ENCODE data around the gene LUC7L3. TPM values are rescaled to one million over a fixed set of nuclear protein-coding genes. Genes with fewer than 3 reads are reported as not detected.
A peak's percentile ranks its signal among the peaks of the same experiment; 100 is the strongest.

Gene LUC7L3
- total RNA-seq, 4 donors from 2014 or later = 18.0 to 95.2 (median 31.5) TPM

DNA sequence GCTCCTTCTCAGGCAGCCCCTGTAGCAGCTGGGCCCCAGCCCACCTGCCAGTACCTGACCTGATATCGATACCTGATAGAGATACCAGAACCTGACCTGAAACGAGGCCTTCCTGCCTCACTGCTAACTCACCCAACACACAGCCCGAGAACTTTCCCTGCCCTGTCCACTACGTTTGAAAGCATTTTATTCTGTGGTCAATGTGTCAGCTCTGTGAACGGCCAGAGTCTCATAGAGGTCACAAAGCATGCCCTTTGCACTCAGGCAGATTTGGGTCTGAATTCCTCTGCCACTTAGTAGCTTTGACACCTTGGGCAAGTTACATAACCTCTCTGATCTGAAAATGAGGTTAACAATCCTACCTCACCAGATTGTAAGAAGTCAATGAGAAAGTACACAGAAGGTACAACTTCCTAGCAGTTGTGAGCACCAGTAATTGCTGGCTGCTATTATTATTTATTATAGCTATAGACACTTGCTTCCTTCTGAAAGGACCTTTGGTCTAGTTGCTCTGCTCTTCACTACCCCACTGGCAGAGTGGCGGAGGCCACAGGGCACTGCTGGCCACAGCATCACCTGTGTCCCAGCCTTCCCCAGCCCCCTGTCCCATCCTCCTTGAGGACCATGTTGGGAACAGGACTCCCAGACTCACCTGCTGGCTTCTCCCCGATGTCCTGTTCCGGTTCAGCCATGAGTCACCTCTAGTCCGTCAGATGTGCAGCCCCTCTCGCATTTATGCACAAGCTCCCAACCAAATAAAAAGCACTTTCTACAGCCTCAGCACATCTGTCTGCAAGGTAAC, 47.0 kb downstream of the LUC7L3 start:
- no peaks in the 10 kb centered on the region for H3K9me3 ChIP-seq
- peak overlapping the region in 2 of 4 donors; percentile 31 to 40 for H3K27ac ChIP-seq
- no peaks in the 10 kb centered on the region for H3K36me3 ChIP-seq
- no peak for DNase-seq
- H3K27me3 ChIP-seq = no peaks in the 10 kb centered on the region
- H3K4me3 ChIP-seq = no peak overlapping the region
- WGBS, 2 donors = 83 to 88% methylated on average over 8 to 10 of the region's 10 CpGs
- intact Hi-C loops (cut with DNase I) = no loop called here
- no peak for TF ChIP-seq POLR2A (IDR thresholded peaks at IDR 0.05)
- TF ChIP-seq, protein P1, sequence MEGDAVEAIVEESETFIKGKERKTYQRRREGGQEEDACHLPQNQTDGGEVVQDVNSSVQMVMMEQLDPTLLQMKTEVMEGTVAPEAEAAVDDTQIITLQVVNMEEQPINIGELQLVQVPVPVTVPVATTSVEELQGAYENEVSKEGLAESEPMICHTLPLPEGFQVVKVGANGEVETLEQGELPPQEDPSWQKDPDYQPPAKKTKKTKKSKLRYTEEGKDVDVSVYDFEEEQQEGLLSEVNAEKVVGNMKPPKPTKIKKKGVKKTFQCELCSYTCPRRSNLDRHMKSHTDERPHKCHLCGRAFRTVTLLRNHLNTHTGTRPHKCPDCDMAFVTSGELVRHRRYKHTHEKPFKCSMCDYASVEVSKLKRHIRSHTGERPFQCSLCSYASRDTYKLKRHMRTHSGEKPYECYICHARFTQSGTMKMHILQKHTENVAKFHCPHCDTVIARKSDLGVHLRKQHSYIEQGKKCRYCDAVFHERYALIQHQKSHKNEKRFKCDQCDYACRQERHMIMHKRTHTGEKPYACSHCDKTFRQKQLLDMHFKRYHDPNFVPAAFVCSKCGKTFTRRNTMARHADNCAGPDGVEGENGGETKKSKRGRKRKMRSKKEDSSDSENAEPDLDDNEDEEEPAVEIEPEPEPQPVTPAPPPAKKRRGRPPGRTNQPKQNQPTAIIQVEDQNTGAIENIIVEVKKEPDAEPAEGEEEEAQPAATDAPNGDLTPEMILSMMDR (IDR thresholded peaks at IDR 0.05) = no peak
- H3K4me1 ChIP-seq = peaks cover 15 to 56% (median 15%) of the 10 kb centered on the region in 3 donors

DNA sequence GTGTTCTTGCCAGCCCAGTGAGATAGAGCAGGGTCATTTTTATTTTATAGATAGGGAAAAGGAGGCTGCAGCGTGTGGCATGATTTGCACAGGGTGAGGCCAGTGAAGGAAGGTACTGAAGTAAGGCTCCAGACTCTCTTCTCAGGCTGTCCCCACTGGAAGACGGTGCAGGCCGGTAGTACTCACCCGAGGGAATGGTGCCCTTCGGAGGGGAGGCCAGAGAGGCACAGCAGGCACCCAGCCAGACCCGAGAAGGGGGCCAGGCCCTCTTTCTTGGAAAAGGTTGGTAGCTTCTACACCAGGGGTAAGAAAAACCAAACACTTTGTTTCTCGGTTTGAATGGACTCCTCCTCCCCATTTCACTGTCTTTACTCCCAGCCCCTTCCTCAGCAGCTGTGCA, 47.6 kb downstream of the LUC7L3 start:
- DNase-seq = no peak
- no peaks in the 10 kb centered on the region for H3K9me3 ChIP-seq
- no peak for TF ChIP-seq POLR2A (IDR thresholded peaks at IDR 0.05)
- TF ChIP-seq, protein P1 (IDR thresholded peaks at IDR 0.05) = no peak
- intact Hi-C loops (cut with DNase I) = no loop called here
- no peaks in the 10 kb centered on the region for H3K36me3 ChIP-seq
- H3K4me1 ChIP-seq = peaks cover 15 to 50% (median 15%) of the 10 kb centered on the region in 3 donors
- WGBS, 2 donors = 65 to 82% methylated on average over 7 of the region's 7 CpGs
- H3K4me3 ChIP-seq = no peak overlapping the region
- H3K27me3 ChIP-seq = no peaks in the 10 kb centered on the region
- no peak overlapping the region for H3K27ac ChIP-seq

DNA sequence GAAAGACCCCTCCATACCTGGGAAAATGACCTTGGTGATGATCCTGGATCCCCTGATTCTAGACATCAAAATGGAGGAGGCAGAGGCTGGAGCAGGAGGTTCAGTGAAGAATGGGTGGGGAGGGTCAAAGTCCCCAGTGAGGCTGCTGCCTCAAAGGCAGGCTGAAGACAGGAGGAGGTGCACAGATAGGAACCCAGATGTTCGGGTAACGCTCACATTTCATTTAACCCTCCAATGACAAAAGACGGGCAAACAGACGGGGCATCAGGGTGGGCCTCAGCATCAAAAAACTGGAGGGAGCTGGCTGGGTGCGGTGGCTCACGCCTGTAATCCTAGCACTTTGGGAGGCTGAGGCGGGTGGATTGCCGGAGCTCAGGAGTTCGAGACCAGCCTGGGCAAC, 48.0 kb downstream of the LUC7L3 start, which contains the start of gene ANKRD40CL:
Gene ANKRD40CL (minus strand): TSS at position 73 of the 400 bp plus-strand sequence. CDS start 605 bp downstream, outside the sequence.
- TF ChIP-seq, protein P1 (IDR thresholded peaks at IDR 0.05) = no peak
- no peak for TF ChIP-seq POLR2A (IDR thresholded peaks at IDR 0.05)
- Histone ChIP-seq H3K27ac (peak within 1 kb of the TSS in 2 of 4 donors; percentile 34 to 44), H3K9me3 (no peaks in the 10 kb centered on the region), H3K27me3 (no peaks in the 10 kb centered on the region), H3K4me1 (peaks cover 15 to 48% (median 15%) of the 10 kb centered on the region in 3 donors), H3K36me3 (no peaks in the 10 kb centered on the region), H3K4me3 (no peak within 1 kb of the TSS)
- intact Hi-C loops (cut with DNase I) = no loop called here
- 76 to 89% methylated on average over 9 of the region's 9 CpGs for WGBS, 2 donors
- DNase-seq = no peak

DNA sequence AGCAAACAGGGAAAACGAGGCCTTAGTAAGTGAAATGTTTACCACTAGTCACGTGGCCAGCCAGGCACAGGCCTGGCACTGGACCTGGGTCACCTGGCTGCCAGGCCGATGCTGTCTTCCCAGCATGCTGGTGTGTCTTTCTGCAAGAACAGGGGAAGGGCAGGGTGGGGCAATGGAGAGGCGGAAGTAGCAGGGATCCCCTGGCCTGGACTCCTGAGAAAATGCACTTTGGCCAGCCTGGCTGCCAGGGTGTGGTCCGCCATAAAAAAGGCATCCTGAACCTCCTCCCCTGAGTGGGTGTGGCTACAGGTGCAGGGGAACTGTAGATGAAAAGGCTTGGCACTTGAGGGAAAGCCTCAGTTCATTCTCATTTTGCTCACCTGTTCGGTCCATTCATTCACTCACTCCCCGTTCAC, 49.0 kb downstream of the LUC7L3 start:
- peak overlapping the region in 2 of 4 donors; percentile 34 to 48 for H3K27ac ChIP-seq
- no peaks in the 10 kb centered on the region for H3K27me3 ChIP-seq
- no peak for DNase-seq
- no peaks in the 10 kb centered on the region for H3K9me3 ChIP-seq
- intact Hi-C loops (cut with DNase I) = no loop called here
- no peaks in the 10 kb centered on the region for H3K36me3 ChIP-seq
- 51 to 61% methylated on average over 7 of the region's 7 CpGs for WGBS, 2 donors
- peaks cover 14 to 40% (median 15%) of the 10 kb centered on the region in 3 donors for H3K4me1 ChIP-seq
- no peak overlapping the region for H3K4me3 ChIP-seq
- TF ChIP-seq POLR2A (IDR thresholded peaks at IDR 0.05) = no peak

DNA sequence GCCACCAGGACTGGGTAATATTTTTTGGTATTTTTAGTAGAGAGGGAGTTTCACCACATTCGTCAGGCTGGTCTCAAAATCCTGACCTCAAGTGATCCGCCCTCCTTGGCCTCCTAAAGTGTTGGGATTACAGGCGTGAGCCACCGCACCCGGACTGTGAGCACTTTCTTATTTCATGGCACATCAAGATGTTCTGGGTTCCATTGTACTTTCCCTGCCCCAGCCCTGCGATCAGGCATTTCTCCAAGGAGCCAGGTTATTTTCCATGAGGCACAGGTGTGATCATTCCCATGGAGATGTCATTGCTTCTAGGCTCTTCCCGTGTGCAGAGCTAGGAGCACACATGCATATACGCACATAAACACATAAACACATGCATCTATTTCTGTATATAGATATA, 50.5 kb downstream of the LUC7L3 start:
- TF ChIP-seq POLR2A (IDR thresholded peaks at IDR 0.05) = no peak
- TF ChIP-seq, protein P1 (IDR thresholded peaks at IDR 0.05) = no peak
- no peak for DNase-seq
- Histone ChIP-seq H3K9me3 (no peaks in the 10 kb centered on the region), H3K27me3 (no peaks in the 10 kb centered on the region), H3K4me3 (no peak overlapping the region), H3K4me1 (peaks cover 4 to 24% (median 5%) of the 10 kb centered on the region in 3 donors), H3K36me3 (no peaks in the 10 kb centered on the region), H3K27ac (no peak overlapping the region)
- intact Hi-C loops (cut with DNase I) = no loop called here
- 83 to 93% methylated on average over 8 of the region's 8 CpGs for WGBS, 2 donors
